Coronary artery (tissue), 2 donors: ENCODE measurements around the gene AQP2.

ENCODE experiments used
- DNase-seq: peaks from one replicate; pipeline ENCODE4 v3.0.0-alpha.2; 2017; ENCODE audit warnings: low spot score
- H3K27ac ChIP-seq, 2 donors: fragments of 200-600 bp; sonication (generic); one replicate each; pipeline ENCODE4 v1.5.1; 2016 to 2019
- H3K4me3 ChIP-seq: fragments of 200-600 bp; sonication (generic); 2 replicates; pipeline ENCODE4 v1.5.1; 2016; ENCODE audit warnings: mild to moderate bottlenecking, moderate library complexity
- CTCF ChIP-seq: fragments of 200-600 bp; sonication (generic); IDR thresholded peaks from one replicate; pipeline ENCODE4 v1.5.1; 2019; ENCODE audit warnings: antibody characterized with exemption

Gene AQP2

GRCh38 chr12:49921299-49921698, 29.2 kb upstream of the AQP2 start:
- no peak for DNase-seq
- H3K27ac ChIP-seq = peak overlapping the region in 1 of 2 donors; percentile 65
- no peak overlapping the region for H3K4me3 ChIP-seq
- no peak for TF ChIP-seq CTCF

- H3K4me3 ChIP-seq = no peak overlapping the region
- H3K27ac ChIP-seq = peak overlapping the region in 1 of 2 donors; percentile 64
- no peak for TF ChIP-seq CTCF
- no peak for DNase-seq
These were observed 28.6 kb upstream of the AQP2 start for GRCh38 chr12:49921936-49922335.

GRCh38 chr12:49922349-49923034, 28.0 kb upstream of the AQP2 start:
- Histone ChIP-seq H3K27ac (peak overlapping the region in 1 of 2 donors; percentile 64), H3K4me3 (no peak overlapping the region)
- peak; percentile 66 for DNase-seq
- no peak for TF ChIP-seq CTCF

- peak overlapping the region in 1 of 2 donors; percentile 64 for H3K27ac ChIP-seq
- no peak for TF ChIP-seq CTCF
- DNase-seq = peak; percentile 75
- no peak overlapping the region for H3K4me3 ChIP-seq
These were observed 27.4 kb upstream of the AQP2 start for GRCh38 chr12:49923035-49923644.

GRCh38 chr12:49923880-49924556, 26.5 kb upstream of the AQP2 start:
- Histone ChIP-seq H3K4me3 (no peak overlapping the region), H3K27ac (peak overlapping the region in 1 of 2 donors; percentile 64)
- no peak for TF ChIP-seq CTCF
- DNase-seq = no peak

- H3K4me3 ChIP-seq = no peak overlapping the region
- DNase-seq = peak; percentile 66
- no peak overlapping the region for H3K27ac ChIP-seq
- no peak for TF ChIP-seq CTCF
These were observed 25.8 kb upstream of the AQP2 start for GRCh38 chr12:49924628-49925246.
